Spinal cord (tissue), 10 donors: Measurements from ENCODE around the gene PAX2. TPM values are rescaled to one million over a fixed set of nuclear protein-coding genes. Genes with fewer than 3 reads are reported as not detected.
A peak's percentile ranks its signal among the peaks of the same experiment; 100 is the strongest.

Experiments
- DNase-seq, 6 donors: peaks; one replicate each; pipeline versions ENCODE4 v3.0.0 to v3.0.0-alpha.2; 2013 to 2015; ENCODE audit warnings: low spot score in 6 of 6, low read depth in 4 of 6
- H3K27ac ChIP-seq: one replicate; pipeline ENCODE4 v1.5.1; 2013; ENCODE audit warnings: low read depth, low read length, control low read depth
- H3K27me3 ChIP-seq: one replicate; pipeline ENCODE4 v1.6.1; 2013; ENCODE audit warnings: low read length; ENCODE audit not compliant: control insufficient read depth, insufficient read depth
- H3K36me3 ChIP-seq: one replicate; pipeline ENCODE4 v1.6.1; 2013; ENCODE audit warnings: low read length; ENCODE audit not compliant: control insufficient read depth, insufficient read depth
- H3K4me1 ChIP-seq: one replicate; pipeline ENCODE4 v1.6.1; 2013; ENCODE audit warnings: low read length; ENCODE audit not compliant: control insufficient read depth, insufficient read depth
- H3K4me3 ChIP-seq: one replicate; pipeline ENCODE4 v1.5.1; 2013; ENCODE audit warnings: low read depth, low read length, control low read depth
- H3K9me3 ChIP-seq: one replicate; pipeline ENCODE4 v1.6.1; 2013; ENCODE audit warnings: low read length; ENCODE audit not compliant: control insufficient read depth, insufficient read depth
- WGBS: methylation state at CpG from one replicate; pipeline ENCODE4 v1.1.5; 2013; ENCODE audit warnings: missing lambda C conversion rate; ENCODE audit not compliant: insufficient coverage; 5-methylcytosine and 5-hydroxymethylcytosine counted together
- polyA plus RNA-seq, 2 donors: library from polyadenylated mRNA; unstranded; fragments of 120-200 nt; gene quantifications; one replicate each; pipeline ENCODE4 v1.2.1, GENCODE V29; 2013; ENCODE audit not compliant: insufficient read length in 2 of 2
- total RNA-seq, 2 donors: library from RNA; depleted of rRNA in 1 of 2; stranded (reverse); fragments of 120-200 nt in 1 of 2; fragments of >200 nt in 1 of 2; gene quantifications; one replicate each; pipeline versions ENCODE4 v1.2.3 to v1.2.4, GENCODE V29; 2013 to 2014
- donor health status: healthy.

The PAX2 gene
- total and polyA plus RNA-seq, 4 donors = 1.9 to 54.8 (median 29.3) TPM

GRCh38 chr10:100829933-100830727, 84.7 kb downstream of the PAX2 start:
- 7% methylated on average over 38 of the region's 44 CpGs for whole genome bisulfite sequencing
- peak in 1 of 6 donors; percentile 13 for DNase-seq
- no peak overlapping the region for H3K4me3 ChIP-seq
- peaks cover 48% of the 10 kb centered on the region for H3K4me1 ChIP-seq
- H3K36me3 ChIP-seq = peaks cover 10% of the 10 kb centered on the region
- peaks cover 83% of the 10 kb centered on the region for H3K27me3 ChIP-seq
- H3K27ac ChIP-seq = no peak overlapping the region
- H3K9me3 ChIP-seq = no peaks in the 10 kb centered on the region

- no peak for DNase-seq
- H3K4me3 ChIP-seq = no peak overlapping the region
- WGBS = 0% methylated on average over 1 of the region's 1 CpG
- no peak overlapping the region for H3K27ac ChIP-seq
- peaks cover 77% of the 10 kb centered on the region for H3K27me3 ChIP-seq
- H3K4me1 ChIP-seq = peaks cover 43% of the 10 kb centered on the region
- peaks cover 10% of the 10 kb centered on the region for H3K36me3 ChIP-seq
- H3K9me3 ChIP-seq = no peaks in the 10 kb centered on the region
Observed at GRCh38 chr10:100830728-100831111, 85.3 kb downstream of the PAX2 start.

GRCh38 chr10:100831742-100832141, 86.4 kb downstream of the PAX2 start:
- DNase-seq = no peak
- Histone ChIP-seq H3K36me3 (peaks cover 10% of the 10 kb centered on the region), H3K4me1 (peaks cover 33% of the 10 kb centered on the region), H3K27ac (no peak overlapping the region), H3K9me3 (no peaks in the 10 kb centered on the region), H3K27me3 (peaks cover 67% of the 10 kb centered on the region), H3K4me3 (no peak overlapping the region)
- 73% methylated on average over 1 of the region's 1 CpG for WGBS

GRCh38 chr10:100835810-100836209, 90.4 kb downstream of the PAX2 start:
- Histone ChIP-seq H3K27me3 (peaks cover 41% of the 10 kb centered on the region), H3K36me3 (no peaks in the 10 kb centered on the region), H3K4me3 (no peak overlapping the region), H3K4me1 (no peaks in the 10 kb centered on the region), H3K27ac (no peak overlapping the region), H3K9me3 (no peaks in the 10 kb centered on the region)
- 67% methylated on average over 3 of the region's 7 CpGs for WGBS
- DNase-seq = no peak

GRCh38 chr10:100836891-100837290, 91.5 kb downstream of the PAX2 start:
- Histone ChIP-seq H3K9me3 (no peaks in the 10 kb centered on the region), H3K36me3 (no peaks in the 10 kb centered on the region), H3K27ac (no peak overlapping the region), H3K4me3 (no peak overlapping the region), H3K4me1 (no peaks in the 10 kb centered on the region), H3K27me3 (peaks cover 32% of the 10 kb centered on the region)
- DNase-seq = no peak

- Histone ChIP-seq H3K4me3 (no peak overlapping the region), H3K9me3 (no peaks in the 10 kb centered on the region), H3K4me1 (no peaks in the 10 kb centered on the region), H3K27ac (no peak overlapping the region), H3K36me3 (no peaks in the 10 kb centered on the region), H3K27me3 (peaks cover 28% of the 10 kb centered on the region)
- WGBS = 64% methylated on average over 3 of the region's 3 CpGs
- no peak for DNase-seq
Observed at GRCh38 chr10:100837300-100837699, 91.9 kb downstream of the PAX2 start.

- H3K4me3 ChIP-seq = no peak overlapping the region
- DNase-seq = no peak
- H3K27me3 ChIP-seq = peaks cover 17% of the 10 kb centered on the region
- no peaks in the 10 kb centered on the region for H3K9me3 ChIP-seq
- no peaks in the 10 kb centered on the region for H3K36me3 ChIP-seq
- no peaks in the 10 kb centered on the region for H3K4me1 ChIP-seq
- WGBS = 92% methylated on average over 2 of the region's 3 CpGs
- no peak overlapping the region for H3K27ac ChIP-seq
Observed at GRCh38 chr10:100838986-100839385, 93.6 kb downstream of the PAX2 start.

GRCh38 chr10:100841528-100841927, 96.1 kb downstream of the PAX2 start:
- peaks cover 15% of the 10 kb centered on the region for H3K27me3 ChIP-seq

GRCh38 chr10:100847440-100847839, 102.1 kb downstream of the PAX2 start:
- WGBS = 77% methylated on average over 5 of the region's 5 CpGs
- Histone ChIP-seq H3K27me3 (peaks cover 14% of the 10 kb centered on the region), H3K9me3 (no peaks in the 10 kb centered on the region), H3K4me1 (no peaks in the 10 kb centered on the region), H3K36me3 (no peaks in the 10 kb centered on the region), H3K4me3 (no peak overlapping the region), H3K27ac (no peak overlapping the region)
- DNase-seq = no peak

More at GRCh38 chr10:100841528-100841927, 96.1 kb downstream of the PAX2 start:
- WGBS = no CpG with 5 or more reads among the region's 3 CpGs
- H3K9me3 ChIP-seq = no peaks in the 10 kb centered on the region
- no peak overlapping the region for H3K27ac ChIP-seq
- no peak for DNase-seq
- H3K4me3 ChIP-seq = no peak overlapping the region
- H3K36me3 ChIP-seq = no peaks in the 10 kb centered on the region
- H3K4me1 ChIP-seq = no peaks in the 10 kb centered on the region

- H3K27ac ChIP-seq = no peak overlapping the region
- H3K36me3 ChIP-seq = no peaks in the 10 kb centered on the region
- 86% methylated on average over 1 of the region's 2 CpGs for WGBS
- no peak for DNase-seq
- H3K4me1 ChIP-seq = no peaks in the 10 kb centered on the region
- H3K9me3 ChIP-seq = no peaks in the 10 kb centered on the region
- no peak overlapping the region for H3K4me3 ChIP-seq
- H3K27me3 ChIP-seq = peaks cover 14% of the 10 kb centered on the region
Observed at GRCh38 chr10:100848770-100849169, 103.4 kb downstream of the PAX2 start.
